SK-N-SH (cell line): ENCODE results near the gene CD59. TPM values are rescaled to one million over a fixed set of nuclear protein-coding genes. Genes with fewer than 3 reads are reported as not detected.

Source experiments
- CTCF ChIA-PET: fragments of 300-600, 350-600 bp; formaldehyde crosslinking; extraction: SDS; loops from one replicate; lab custom pipeline; 2021; lab: Yijun Ruan, JAX
- POLR2A ChIA-PET: fragments of 350-600 bp; sonication (Branson Sonifier 250); formaldehyde crosslinking; extraction: SDS; loops from one replicate; lab custom pipeline; 2020; ENCODE audit warnings: antibody characterized with exemption, inconsistent platforms; lab: Yijun Ruan, JAX
- DNase-seq: peaks from one replicate; pipeline ENCODE4 v3.0.0; 2012
- H2AFZ ChIP-seq: fragments of 200-600 bp; sonication (generic); 2 replicates; pipeline ENCODE4 v1.8.1; 2016; ENCODE audit warnings: antibody characterized with exemption, mild to moderate bottlenecking, low read depth
- H3F3A ChIP-seq: fragments of 200-600 bp; sonication (generic); replicated peaks from 2 replicates; pipeline ENCODE3; 2016; ENCODE audit warnings: antibody characterized with exemption, mild to moderate bottlenecking; ENCODE audit not compliant: insufficient read depth
- H3K27ac ChIP-seq, 2 experiments: fragments of 200-500 bp in 1 of 2; fragments of 200-600 bp in 1 of 2; sonication (Bioruptor generic) in 1 of 2; sonication (generic), shearing (Covaris generic) in 1 of 2; 2 replicates each; pipeline versions ENCODE4 v1.5.1 to v1.6.1; 2014 to 2016; ENCODE audit warnings: low read depth in 2 of 2, inconsistent platforms in 1 of 2, low read length in 1 of 2, mild to moderate bottlenecking in 1 of 2, mixed read lengths in 1 of 2
- H3K27me3 ChIP-seq: fragments of 200-600 bp; sonication (generic), shearing (Covaris generic); 2 replicates; pipeline ENCODE4 v1.6.1; 2016; ENCODE audit warnings: mixed run types; ENCODE audit not compliant: insufficient read depth
- H3K36me3 ChIP-seq, 2 experiments: fragments of 200-500 bp in 1 of 2; fragments of 200-600 bp in 1 of 2; sonication (Bioruptor generic) in 1 of 2; sonication (generic) in 1 of 2; replicated peaks in 1 of 2; 2 replicates each; pipeline versions ENCODE3 to v1.5.1; 2014 to 2016; ENCODE audit warnings: low read length in 1 of 2, mild to moderate bottlenecking in 1 of 2; ENCODE audit not compliant: insufficient read depth in 2 of 2, control insufficient read depth in 1 of 2
- H3K4me1 ChIP-seq, 2 experiments: fragments of 200-500 bp in 1 of 2; fragments of 200-600 bp in 1 of 2; sonication (Bioruptor generic) in 1 of 2; sonication (generic), shearing (Covaris generic) in 1 of 2; 2 replicates each; pipeline versions ENCODE4 v1.5.1 to v1.6.1; 2014 to 2016; ENCODE audit warnings: low read depth in 1 of 2, low read length in 1 of 2, mixed run types in 1 of 2; ENCODE audit not compliant: insufficient read depth in 2 of 2, control insufficient read depth in 1 of 2
- H3K4me2 ChIP-seq: fragments of 200-600 bp; sonication (generic), shearing (Covaris generic); 2 replicates; pipeline ENCODE4 v1.6.1; 2017; ENCODE audit warnings: mixed run types
- H3K4me3 ChIP-seq, 2 experiments: fragments of 200-500 bp in 1 of 2; fragments of 200-600 bp in 1 of 2; sonication (Bioruptor generic) in 1 of 2; sonication (generic), shearing (Covaris generic) in 1 of 2; 2 replicates each; pipeline versions ENCODE4 v1.5.1 to v1.8.1; 2014 to 2016; ENCODE audit warnings: low read depth in 2 of 2, inconsistent platforms in 1 of 2, low read length in 1 of 2, mild to moderate bottlenecking in 1 of 2, mixed read lengths in 1 of 2, moderate library complexity in 1 of 2
- H3K79me2 ChIP-seq: fragments of 200-600 bp; sonication (generic); 2 replicates; pipeline ENCODE4 v1.8.1; 2017; ENCODE audit warnings: mild to moderate bottlenecking; ENCODE audit not compliant: insufficient read depth
- H3K9ac ChIP-seq: fragments of 200-600 bp; sonication (generic); 2 replicates; pipeline ENCODE4 v1.6.1; 2017; ENCODE audit warnings: mixed run types
- H3K9me2 ChIP-seq: fragments of 200-600 bp; sonication (generic); 2 replicates; pipeline ENCODE4 v1.6.1; 2017; ENCODE audit warnings: mixed run types
- H3K9me3 ChIP-seq: fragments of 200-600 bp; sonication (generic); 2 replicates; pipeline ENCODE4 v1.6.1; 2017; ENCODE audit warnings: mixed run types, mild to moderate bottlenecking, moderate library complexity
- H4K20me1 ChIP-seq: fragments of 200-600 bp; sonication (generic); 2 replicates; pipeline ENCODE4 v1.6.1; 2017; ENCODE audit warnings: mild to moderate bottlenecking, mixed run types; ENCODE audit not compliant: insufficient read depth
- CHD2 ChIP-seq: fragments of 150-350 bp; IDR thresholded peaks from 2 replicates; pipeline ENCODE4 v1.6.1; 2018; ENCODE audit warnings: low read length; ENCODE audit not compliant: partially characterized antibody
- ELF1 ChIP-seq: IDR thresholded peaks from 2 replicates; pipeline ENCODE4 v1.4.0; 2012
- EP300 ChIP-seq, 2 experiments: IDR thresholded peaks; 2 replicates each; pipeline versions ENCODE4 v1.4.0 to v1.6.1; 2012; ENCODE audit warnings: borderline replicate concordance in 1 of 2, low read depth in 1 of 2, low read length in 1 of 2
- FOXJ3 ChIP-seq: sonication (generic); formaldehyde crosslinking; IDR thresholded peaks from 2 replicates; pipeline ENCODE4 v1.5.1; 2020; ENCODE audit warnings: mild to moderate bottlenecking, missing genetic modification reagents
- FOXM1 ChIP-seq: IDR thresholded peaks from 2 replicates; pipeline ENCODE4 v1.4.0; 2012; ENCODE audit warnings: low read depth, mild to moderate bottlenecking
- GABPA ChIP-seq: IDR thresholded peaks from 2 replicates; pipeline ENCODE4 v1.4.0; 2012; ENCODE audit warnings: low read depth, mild to moderate bottlenecking
- GATA2 ChIP-seq: sonication (generic); formaldehyde crosslinking; IDR thresholded peaks from 2 replicates; pipeline ENCODE4 v1.5.0; 2020; ENCODE audit warnings: mild to moderate bottlenecking, missing genetic modification reagents
- JUND ChIP-seq: IDR thresholded peaks from 2 replicates; pipeline ENCODE4 v1.4.0; 2012
- MEF2A ChIP-seq: IDR thresholded peaks from 2 replicates; pipeline ENCODE4 v1.4.0; 2012; ENCODE audit warnings: low read depth, borderline replicate concordance
- POLR2AphosphoS5 ChIP-seq: IDR thresholded peaks from 2 replicates; pipeline ENCODE4 v1.6.1; 2012; ENCODE audit warnings: low read depth, low read length
- RAD21 ChIP-seq: IDR thresholded peaks from 2 replicates; pipeline ENCODE4 v1.6.1; 2012; ENCODE audit warnings: mild to moderate bottlenecking, low read length
- SIN3A ChIP-seq: IDR thresholded peaks from 2 replicates; pipeline ENCODE4 v1.6.1; 2012; ENCODE audit warnings: low read depth, mild to moderate bottlenecking, low read length, moderate library complexity, borderline replicate concordance
- SMC3 ChIP-seq: IDR thresholded peaks from 2 replicates; pipeline ENCODE4 v1.6.1; 2012; ENCODE audit warnings: low read depth, low read length, improper control_type of control experiment
- TCF12 ChIP-seq: IDR thresholded peaks from 2 replicates; pipeline ENCODE4 v1.4.0; 2012
- YY1 ChIP-seq: IDR thresholded peaks from 2 replicates; pipeline ENCODE4 v1.4.0; 2012; ENCODE audit warnings: low read depth, mild to moderate bottlenecking
- WGBS: methylation state at CpG from one replicate; pipeline ENCODE4 v1.1.6; 2017; ENCODE audit warnings: low lambda C conversion rate; 5-methylcytosine and 5-hydroxymethylcytosine counted together
- polyA plus RNA-seq, 3 experiments: library from polyadenylated mRNA; depleted of rRNA; stranded (reverse); fragments of >200 nt; gene quantifications; 2 replicates each; pipeline ENCODE4 v1.2.3, GENCODE V29; 2012
- TF ChIP-seq, protein P1 (sequence below): IDR thresholded peaks from 2 replicates; pipeline ENCODE4 v1.4.0; 2012; ENCODE audit warnings: low read depth, borderline replicate concordance
- TF ChIP-seq, protein P2 (sequence below): IDR thresholded peaks from 2 replicates; pipeline ENCODE4; 2012

CD59 gene
- polyA plus RNA-seq, 1 of the 3 experiments (the other 2 are of a cell fraction), result 616 TPM

DNA sequence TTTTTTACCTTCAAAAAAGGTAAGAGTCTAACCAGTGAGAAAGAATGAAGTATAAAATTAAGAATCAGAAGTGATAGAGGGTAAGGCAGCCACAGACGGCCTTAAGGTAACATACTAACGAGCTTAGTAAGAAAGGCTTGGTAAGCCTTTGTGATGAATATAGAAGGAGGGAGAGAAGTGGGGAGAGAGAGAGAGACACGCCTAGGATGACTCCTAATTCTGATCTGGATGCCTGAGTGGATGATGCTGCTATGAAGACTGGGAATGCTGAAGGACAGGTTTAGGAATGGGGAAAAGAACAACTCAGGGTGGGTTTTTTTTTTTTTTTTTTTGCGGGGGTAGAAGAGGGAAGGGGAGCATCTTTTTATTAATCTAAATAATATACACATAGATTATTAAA, 33.3 kb upstream of the CD59 start:
- H3K27me3 ChIP-seq, result no peaks in the 10 kb centered on the region
- no peak overlapping the region for H3K27ac ChIP-seq
- ChIA-PET POLR2A (no interaction called here), CTCF (interaction anchor here (0.8 to 1.6 kb wide), 3 partner anchors 17 to 39 kb away, joined by 3 to 5 read pairs (median 3); no protein-coding TSS in a partner anchor)
- H4K20me1 ChIP-seq, result peaks cover 8% of the 10 kb centered on the region
- peaks cover 40% of the 10 kb centered on the region for H3K79me2 ChIP-seq
- no peak overlapping the region for H3K4me2 ChIP-seq
- WGBS, result 87% methylated on average over 4 of the region's 4 CpGs
- DNase-seq, result no peak
- H3K36me3 ChIP-seq, result peaks cover 31 to 49% of the 10 kb centered on the region in 2 experiments
- peaks cover 8 to 12% of the 10 kb centered on the region in 2 experiments; a peak in 3 of 4 replicates for H3K4me1 ChIP-seq
- H3K9me3 ChIP-seq, result no peaks in the 10 kb centered on the region
- no peaks in the 10 kb centered on the region for H3F3A ChIP-seq
- H3K9ac ChIP-seq, result no peak overlapping the region
- H3K9me2 ChIP-seq, result no peaks in the 10 kb centered on the region
- no peak overlapping the region for H3K4me3 ChIP-seq
- no peak overlapping the region for H2AFZ ChIP-seq
- TF ChIP-seq JUND, result no peak
- no peak for TF ChIP-seq SMC3
- TF ChIP-seq TCF12, result no peak
- no peak for TF ChIP-seq ELF1
- TF ChIP-seq YY1, result no peak
- TF ChIP-seq MEF2A, result no peak
- TF ChIP-seq POLR2AphosphoS5, result no peak
- TF ChIP-seq FOXM1, result no peak
- TF ChIP-seq, all 33 proteins: peak for 0

DNA sequence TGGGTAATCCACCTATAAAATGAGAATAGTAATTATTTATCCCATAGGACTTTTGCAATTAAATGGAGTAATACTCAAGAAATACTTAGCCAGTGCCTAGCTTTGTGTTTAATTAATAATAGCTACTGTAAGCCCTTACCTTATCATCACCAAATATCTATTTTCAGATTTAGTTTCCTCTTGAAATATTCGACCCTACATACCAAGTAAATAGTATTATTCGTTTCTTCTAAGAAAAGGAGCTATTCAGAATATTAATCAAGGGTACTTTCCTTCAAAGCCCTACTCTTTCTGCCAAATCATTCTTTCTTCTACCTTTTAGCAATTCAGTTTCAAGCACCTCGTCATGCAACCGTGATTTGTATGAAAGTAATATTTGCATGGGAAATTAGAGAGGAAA, 31.4 kb upstream of the CD59 start:
- H4K20me1 ChIP-seq, result peaks cover under 1% of the 10 kb centered on the region
- no peaks in the 10 kb centered on the region for H3F3A ChIP-seq
- H3K36me3 ChIP-seq, result peaks cover 51 to 54% of the 10 kb centered on the region in 2 experiments
- no peak overlapping the region for H3K27ac ChIP-seq
- no peak for DNase-seq
- ChIA-PET CTCF (interaction anchor here (1.3 to 2.8 kb wide), 2 partner anchors 25 to 40 kb away, joined by 5 to 10 read pairs; no protein-coding TSS in a partner anchor), POLR2A (interaction anchor here (0.8 kb wide), 1 partner anchor 284 kb away, joined by 3 read pairs; the partner anchor contains the start of gene CAPRIN1)
- 82% methylated on average over 4 of the region's 4 CpGs for WGBS
- TF ChIP-seq EP300 (IDR thresholded peaks at IDR 0.05; ENCODE audit: borderline replicate concordance in 1 of 2, low read depth in 1 of 2, low read length in 1 of 2) (no peak), SIN3A (no peak), TCF12 (no peak), MEF2A (no peak), YY1 (no peak), GABPA (no peak), CHD2 (no peak), FOXJ3 (no peak), RAD21 (no peak), GATA2 (no peak)
- TF ChIP-seq, protein P1, sequence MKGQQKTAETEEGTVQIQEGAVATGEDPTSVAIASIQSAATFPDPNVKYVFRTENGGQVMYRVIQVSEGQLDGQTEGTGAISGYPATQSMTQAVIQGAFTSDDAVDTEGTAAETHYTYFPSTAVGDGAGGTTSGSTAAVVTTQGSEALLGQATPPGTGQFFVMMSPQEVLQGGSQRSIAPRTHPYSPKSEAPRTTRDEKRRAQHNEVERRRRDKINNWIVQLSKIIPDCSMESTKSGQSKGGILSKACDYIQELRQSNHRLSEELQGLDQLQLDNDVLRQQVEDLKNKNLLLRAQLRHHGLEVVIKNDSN, result no peak
- TF ChIP-seq, protein P2, sequence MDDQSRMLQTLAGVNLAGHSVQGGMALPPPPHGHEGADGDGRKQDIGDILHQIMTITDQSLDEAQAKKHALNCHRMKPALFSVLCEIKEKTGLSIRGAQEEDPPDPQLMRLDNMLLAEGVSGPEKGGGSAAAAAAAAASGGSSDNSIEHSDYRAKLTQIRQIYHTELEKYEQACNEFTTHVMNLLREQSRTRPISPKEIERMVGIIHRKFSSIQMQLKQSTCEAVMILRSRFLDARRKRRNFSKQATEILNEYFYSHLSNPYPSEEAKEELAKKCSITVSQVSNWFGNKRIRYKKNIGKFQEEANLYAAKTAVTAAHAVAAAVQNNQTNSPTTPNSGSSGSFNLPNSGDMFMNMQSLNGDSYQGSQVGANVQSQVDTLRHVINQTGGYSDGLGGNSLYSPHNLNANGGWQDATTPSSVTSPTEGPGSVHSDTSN, result no peak
- H3K9me2 ChIP-seq, result no peaks in the 10 kb centered on the region
- peaks cover 25% of the 10 kb centered on the region for H3K79me2 ChIP-seq
- H3K27me3 ChIP-seq, result no peaks in the 10 kb centered on the region
- H2AFZ ChIP-seq, result no peak overlapping the region
- H3K9me3 ChIP-seq, result 0 out of 2 replicates have a peak, but pooled peaks cover 2% of the 10 kb centered on the region
- H3K4me1 ChIP-seq, result peaks cover 2 to 3% of the 10 kb centered on the region in 2 experiments; a peak in 2 of 4 replicates
- no peak overlapping the region for H3K9ac ChIP-seq
- H3K4me3 ChIP-seq, result no peak overlapping the region
- H3K4me2 ChIP-seq, result no peak overlapping the region
